Limb (tissue), 2 donors: ENCODE results near the gene C12orf54.
"Not testable (repeated sequence)": the region's sequence is repeated elsewhere in the genome, so short reads cannot be mapped to it uniquely, and the experiment has no call there.

ENCODE experiments used
- DNase-seq, 2 donors: peaks; one replicate each; pipeline ENCODE4 v3.0.0-alpha.2; 2016; ENCODE audit errors: extremely low spot score in 2 of 2

The C12orf54 gene

DNA sequence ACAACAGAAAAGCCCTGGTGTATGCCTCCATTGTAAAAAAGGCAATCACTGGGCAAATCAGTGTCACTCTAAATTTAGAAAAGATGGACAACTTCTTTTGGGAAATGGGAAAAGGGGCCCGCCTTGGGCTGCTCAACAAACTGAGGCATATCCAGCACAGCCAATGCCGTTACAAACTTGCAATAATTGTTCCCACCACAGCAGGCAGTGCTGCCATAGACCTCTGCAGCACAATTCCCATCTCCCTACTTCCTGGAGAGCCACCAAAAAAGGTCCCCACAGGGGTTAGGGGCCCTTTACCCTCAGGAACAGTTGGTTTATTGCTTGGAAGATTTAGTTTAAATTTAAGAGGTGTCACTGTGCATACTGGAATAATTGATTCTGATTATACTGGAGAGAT lies 26.7 kb downstream of the C12orf54 start:
- DNase-seq: no peak

DNA sequence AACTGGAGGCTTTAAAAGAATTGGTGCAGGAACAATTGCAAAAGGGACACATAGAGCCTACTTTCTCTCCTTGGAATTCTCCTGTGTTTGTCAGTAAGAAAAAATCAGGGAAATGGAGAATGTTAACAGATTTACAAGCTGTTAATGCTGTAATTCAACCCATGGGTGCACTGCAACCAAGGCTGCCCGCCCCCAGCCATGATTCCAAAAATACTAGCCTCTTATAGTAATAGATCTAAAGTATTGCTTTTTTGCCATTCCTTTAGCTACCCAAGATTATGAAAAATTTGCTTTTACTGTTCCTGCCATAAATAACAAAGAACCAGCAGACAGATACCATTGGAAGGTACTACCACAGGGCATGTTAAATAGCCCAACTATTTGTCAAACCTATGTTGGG lies 27.8 kb downstream of the C12orf54 start:
- no peak for DNase-seq

DNA sequence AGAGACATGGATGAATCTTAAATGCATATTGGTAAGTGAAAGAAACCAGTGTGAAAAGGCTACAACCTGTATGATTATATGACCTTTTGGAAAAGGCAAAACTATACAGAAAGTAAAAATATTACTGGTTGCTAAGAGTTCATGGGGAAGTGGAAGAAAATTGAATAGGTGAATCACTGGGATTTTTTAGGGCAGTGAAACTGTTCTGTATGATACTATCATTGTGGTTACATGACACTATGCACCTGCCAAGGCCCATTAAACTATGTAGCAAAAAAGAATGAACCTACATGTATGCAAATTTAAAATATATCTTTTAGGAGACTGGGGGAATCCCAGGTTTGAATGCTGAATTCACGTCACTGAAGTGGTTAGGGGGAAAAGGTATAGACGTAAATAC lies 30.6 kb downstream of the C12orf54 start:
- DNase-seq: no peak

DNA sequence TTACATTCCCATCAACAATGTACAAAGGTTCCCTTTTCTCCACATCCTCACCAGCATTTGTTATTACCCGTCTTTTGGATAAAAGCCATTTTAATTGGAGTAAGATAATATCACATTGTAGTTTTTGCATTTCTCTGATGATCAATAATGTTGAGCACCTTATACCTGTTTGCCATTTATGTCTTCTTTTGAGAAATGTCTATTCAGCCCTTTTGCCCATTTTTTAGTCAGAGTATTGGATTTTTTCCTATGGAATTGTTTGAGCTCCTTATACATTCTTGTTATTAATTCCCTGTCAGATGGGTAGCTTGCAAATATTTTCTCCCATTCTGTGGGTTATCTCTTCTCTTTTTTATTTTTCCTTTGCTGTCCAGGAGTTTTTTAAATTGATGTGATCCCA lies 32.4 kb downstream of the C12orf54 start:
- no peak for DNase-seq

DNA sequence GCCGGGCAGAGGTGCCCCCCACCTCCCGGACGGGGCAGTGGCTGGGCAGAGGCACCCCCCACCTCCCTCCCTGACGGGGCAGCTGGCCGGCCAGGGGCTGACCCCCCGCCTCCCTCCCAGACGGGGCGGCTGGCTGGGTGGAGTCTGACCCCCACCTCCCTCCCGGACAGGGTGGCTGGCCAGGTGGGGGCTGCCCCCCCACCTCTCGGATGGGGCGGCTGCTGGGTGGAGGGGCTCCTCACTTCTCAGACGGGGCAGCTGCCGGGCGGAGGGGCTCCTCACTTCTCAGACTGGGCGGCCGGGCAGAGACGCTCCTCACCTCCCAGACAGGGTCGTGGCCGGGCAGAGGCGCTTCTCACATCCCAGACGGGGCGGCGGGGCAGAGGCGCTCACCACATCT lies 38.1 kb downstream of the C12orf54 start:
- DNase-seq: not testable (repeated sequence)

DNA sequence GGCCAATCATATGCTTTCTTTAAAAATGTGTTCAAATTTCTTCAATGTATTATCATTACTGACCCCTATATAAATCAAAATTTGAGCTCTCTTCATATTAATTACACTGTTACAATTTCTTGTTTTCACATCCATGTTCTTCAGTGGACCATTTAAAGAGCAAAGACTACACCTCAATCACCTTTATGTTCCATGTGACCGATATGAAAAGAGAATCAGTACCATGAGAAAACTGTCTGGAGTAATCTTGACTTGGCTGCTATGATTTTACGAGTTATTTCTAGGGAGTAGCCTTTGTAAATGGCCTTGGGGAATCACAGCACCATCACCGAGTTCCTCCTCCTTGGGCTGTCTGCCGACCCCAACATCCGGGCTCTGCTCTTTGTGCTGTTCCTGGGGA lies 43.0 kb downstream of the C12orf54 start, which contains the start of gene OR8S1:
OR8S1 (plus strand) TSS at position 301 of the 400 bp plus-strand sequence; CDS start at position 301, 0 bp downstream.
- DNase-seq: no peak

DNA sequence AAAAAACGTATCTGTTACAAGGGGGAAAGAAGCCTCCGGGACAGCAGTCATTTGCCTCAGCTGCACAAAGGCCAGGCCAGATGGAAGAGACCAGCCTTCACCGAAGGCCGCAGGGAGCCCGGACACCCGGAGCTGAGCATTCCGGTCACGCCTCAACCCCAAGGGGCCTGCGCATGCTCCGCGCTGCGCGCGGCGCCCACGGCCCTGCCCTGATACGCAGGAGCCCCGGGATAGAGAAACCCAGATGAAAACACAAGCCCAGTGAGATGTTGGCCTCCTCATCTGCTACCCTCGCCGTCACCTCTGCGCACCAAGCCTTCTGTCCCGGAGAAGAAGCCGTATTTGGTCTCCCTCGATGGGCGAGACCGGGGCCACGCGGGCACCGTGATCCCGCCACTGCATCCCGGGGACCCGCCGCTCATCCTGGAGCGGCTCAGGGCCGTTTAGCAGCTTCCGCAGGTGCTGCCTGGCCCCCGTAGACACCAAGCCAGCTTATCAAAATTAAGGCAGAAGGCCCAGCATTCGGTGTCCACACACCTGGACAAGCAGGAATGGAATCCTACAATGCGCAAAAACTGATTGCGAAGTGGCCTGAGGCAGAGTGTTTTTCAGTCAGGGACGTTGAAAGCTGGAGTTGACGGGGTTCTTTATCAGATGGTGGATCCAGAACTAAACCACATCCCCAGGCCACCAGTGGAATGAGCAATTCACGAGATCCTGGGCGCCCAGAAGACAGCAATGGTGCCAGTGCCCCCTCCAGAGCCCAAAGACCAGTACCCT lies 45.8 kb downstream of the C12orf54 start:
- no peak for DNase-seq

DNA sequence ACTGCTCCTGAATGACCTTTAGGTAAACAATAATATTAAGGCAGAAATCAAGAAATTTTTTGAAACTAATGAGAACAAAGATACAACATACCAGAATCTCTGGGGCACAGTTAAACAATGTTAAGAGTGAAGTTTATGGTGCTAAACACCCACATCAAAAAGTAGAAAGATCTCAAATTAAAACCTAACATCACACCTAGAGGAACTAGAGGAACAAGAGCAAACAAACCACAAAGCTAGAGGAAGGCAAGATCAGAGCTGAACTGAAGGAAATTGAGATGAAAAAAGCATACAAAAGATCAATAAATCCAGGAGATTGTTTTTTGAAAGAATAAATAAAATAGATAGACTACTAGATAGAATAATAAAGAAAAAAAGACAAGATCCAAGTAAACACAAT lies 50.3 kb downstream of the C12orf54 start:
- DNase-seq: no peak

DNA sequence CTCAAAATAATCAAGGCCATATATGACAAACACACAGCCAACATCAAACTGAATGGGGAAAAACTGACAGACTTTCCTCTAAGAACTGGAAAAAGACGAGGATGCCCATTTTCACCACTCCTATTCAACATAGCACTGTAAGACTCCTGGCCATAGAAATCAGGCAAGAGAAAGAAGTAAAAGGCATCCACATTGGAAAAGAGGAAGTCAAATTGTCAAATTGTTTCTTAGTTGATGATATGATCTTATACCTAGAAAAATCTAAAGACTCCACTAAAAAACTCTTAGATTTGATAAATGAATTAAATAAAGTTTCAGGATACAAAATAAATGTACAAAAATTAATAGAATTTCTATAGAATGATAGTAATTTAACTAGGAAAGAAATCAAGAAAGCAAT lies 54.3 kb downstream of the C12orf54 start:
- no peak for DNase-seq

DNA sequence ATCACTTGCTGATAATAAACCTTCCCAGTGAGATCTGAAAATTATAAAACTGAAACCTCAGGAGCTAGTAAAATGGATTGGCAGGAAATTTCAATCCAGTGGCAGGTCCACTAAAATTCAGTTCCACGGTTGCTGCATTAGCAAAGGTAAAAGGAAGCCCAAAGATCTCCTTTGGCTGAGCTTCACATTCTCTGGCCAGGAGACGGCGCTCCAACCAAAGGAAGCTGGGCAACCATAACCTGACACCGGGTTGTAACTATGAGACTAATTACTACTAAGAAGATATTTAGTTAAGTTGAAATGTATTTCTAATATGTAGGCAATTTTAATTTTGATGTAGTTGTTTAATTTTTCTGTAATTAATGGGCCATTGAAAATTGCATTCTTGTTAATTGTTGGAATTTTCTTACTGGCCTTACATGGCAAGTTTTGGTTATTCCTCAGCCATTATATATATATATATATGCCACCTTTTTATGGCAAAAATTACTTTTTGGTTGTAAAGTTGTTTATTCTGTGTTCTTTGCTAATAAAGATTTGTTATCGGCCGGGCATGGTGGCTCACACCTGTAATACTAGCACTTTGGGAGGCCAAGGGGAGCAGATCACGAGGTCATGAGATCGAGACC lies 60.1 kb downstream of the C12orf54 start:
- no peak for DNase-seq

DNA sequence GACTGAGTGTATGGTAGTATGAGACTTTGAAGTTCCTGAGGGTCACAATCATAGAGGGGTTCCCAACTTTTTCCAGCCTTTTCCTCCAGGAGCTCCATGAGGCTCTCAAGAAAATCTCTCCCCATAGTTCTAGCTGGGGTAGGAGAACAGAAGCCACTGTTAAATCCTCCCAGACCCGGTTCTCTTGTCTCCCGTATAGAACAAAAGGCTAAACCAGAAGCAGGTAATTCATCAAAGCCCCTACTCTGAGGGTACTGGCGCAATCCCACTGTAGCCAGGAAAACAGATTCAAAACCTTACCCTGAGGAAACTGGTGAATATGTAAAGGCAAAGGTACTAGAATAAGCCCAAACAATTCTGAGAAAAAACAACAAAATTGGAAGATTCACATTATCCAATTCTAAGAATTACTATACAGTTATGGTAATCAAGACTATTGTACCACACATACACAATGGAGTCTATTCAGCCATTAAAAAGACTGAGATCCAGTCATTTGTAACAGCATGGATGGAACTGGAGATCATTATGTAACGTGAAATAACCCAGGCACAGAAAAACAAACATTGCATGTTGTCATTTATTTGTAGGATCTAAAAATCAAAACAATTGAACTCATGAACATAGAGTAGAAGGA lies 63.7 kb downstream of the C12orf54 start:
- no peak for DNase-seq
